PC-3 (cell line): ENCODE data around the gene SNAPC3.

Experiments
- CTCF ChIP-seq: fragments of 300-600 bp; sonication (generic); conservative IDR thresholded peaks from 2 replicates; pipeline ENCODE4 v1.5.1; 2017; ENCODE audit warnings: antibody characterized with exemption, low read depth, mild to moderate bottlenecking, low read length
- EZH2 ChIP-seq: fragments of 300-600 bp; sonication (generic); IDR thresholded peaks from one replicate; pipeline ENCODE4 v1.6.1; 2017; ENCODE audit warnings: antibody characterized with exemption, mild to moderate bottlenecking, low read length; ENCODE audit not compliant: unreplicated experiment
- EZH2phosphoT487 ChIP-seq: fragments of 300-600 bp; sonication (generic); IDR thresholded peaks from 2 replicates; pipeline ENCODE4 v1.6.1; 2018; ENCODE audit warnings: mild to moderate bottlenecking, antibody characterized with exemption, low read length, borderline replicate concordance

- no peak for TF ChIP-seq EZH2phosphoT487
- no peak for TF ChIP-seq CTCF
- TF ChIP-seq EZH2 = no peak
These were observed 18.5 kb upstream of the SNAPC3 start for GRCh38 chr9:15404171-15404570.
